H1 (cell line): ENCODE measurements around the gene PACS1. TPM values are rescaled to one million over a fixed set of nuclear protein-coding genes. Genes with fewer than 3 reads are reported as not detected.

Experiments
- CTCF ChIA-PET: fragments of 300-600 bp; sonication (Branson Sonifier 250); formaldehyde crosslinking; loops from one replicate; lab custom pipeline; 2021; ENCODE audit not compliant: partially characterized antibody; lab: Charles Lee
- POLR2A ChIA-PET: fragments of 300-600 bp; sonication (Branson Sonifier 250); formaldehyde crosslinking; loops from one replicate; lab custom pipeline; 2021; ENCODE audit warnings: inconsistent platforms; ENCODE audit not compliant: partially characterized antibody; lab: Charles Lee
- DNase-seq, 2 experiments: peaks; one replicate each; pipeline versions ENCODE4 v3.0.0 to v3.0.0-alpha.2; 2010 to 2022; ENCODE audit warnings: low spot score in 2 of 2, low read depth in 1 of 2, mixed read lengths in 1 of 2
- FAIRE-seq: peaks from 2 replicates; lab custom pipeline; 2011; peaks lifted over from hg19 to GRCh38; lab: Jason Lieb, UNC
- H2AFZ ChIP-seq: 2 replicates; pipeline ENCODE4 v1.8.1; 2012; ENCODE audit warnings: low read length, inconsistent platforms
- H2AK5ac ChIP-seq: 2 replicates; pipeline ENCODE4 v1.6.1; 2013; ENCODE audit warnings: low read depth, low read length
- H2BK120ac ChIP-seq: replicated peaks from 2 replicates; pipeline ENCODE3; 2013; ENCODE audit warnings: low read depth, low read length, inconsistent platforms
- H2BK12ac ChIP-seq: 2 replicates; pipeline ENCODE4 v1.6.1; 2013; ENCODE audit warnings: low read depth, low read length
- H2BK15ac ChIP-seq: 2 replicates; pipeline ENCODE4 v1.6.1; 2013; ENCODE audit warnings: low read length
- H2BK20ac ChIP-seq: 2 replicates; pipeline ENCODE4 v1.6.1; 2013; ENCODE audit warnings: low read length
- H2BK5ac ChIP-seq: 2 replicates; pipeline ENCODE4 v1.6.1; 2013; ENCODE audit warnings: low read depth, low read length
- H3K14ac ChIP-seq: 2 replicates; pipeline ENCODE4 v1.6.1; 2013; ENCODE audit warnings: inconsistent platforms; ENCODE audit not compliant: insufficient read length
- H3K18ac ChIP-seq: 2 replicates; pipeline ENCODE4 v1.6.1; 2013; ENCODE audit warnings: low read length; ENCODE audit errors: extremely low read depth
- H3K23ac ChIP-seq: 2 replicates; pipeline ENCODE4 v1.6.1; 2013; ENCODE audit warnings: inconsistent platforms; ENCODE audit not compliant: insufficient read length
- H3K23me2 ChIP-seq: 2 replicates; pipeline ENCODE4 v1.6.1; 2013; ENCODE audit warnings: low read depth, low read length
- H3K27ac ChIP-seq: 2 replicates; pipeline ENCODE4 v1.6.1; 2011; ENCODE audit warnings: low read depth, low read length, inconsistent platforms
- H3K27me3 ChIP-seq, 4 experiments: replicated peaks in 1 of 4; 1 replicate in 1 of 4; 2 replicates in 3 of 4; pipeline versions ENCODE4 v1.6.1 to v1.8.1; 2011 to 2013; ENCODE audit warnings: low read length in 3 of 4, mild to moderate bottlenecking in 3 of 4, inconsistent platforms in 2 of 4, mixed read lengths in 2 of 4, moderate library complexity in 1 of 4; ENCODE audit not compliant: control insufficient read depth in 3 of 4, insufficient read depth in 3 of 4; ENCODE audit errors: extremely low read depth in 1 of 4
- H3K36me3 ChIP-seq, 4 experiments: 2 replicates each; pipeline versions ENCODE4 v1.6.1 to v1.8.1; 2011 to 2013; ENCODE audit warnings: mild to moderate bottlenecking in 4 of 4, low read length in 3 of 4, moderate library complexity in 2 of 4, control low read depth in 1 of 4, inconsistent platforms in 1 of 4; ENCODE audit not compliant: insufficient read depth in 4 of 4, control insufficient read depth in 2 of 4
- H3K4ac ChIP-seq: replicated peaks from 2 replicates; pipeline ENCODE3; 2013; ENCODE audit warnings: low read length, low read depth, mixed read lengths, inconsistent platforms; ENCODE audit not compliant: insufficient read length
- H3K4me1 ChIP-seq, 4 experiments: replicated peaks in 1 of 4; 1 replicate in 1 of 4; 2 replicates in 3 of 4; pipeline versions ENCODE4 v1.6.1 to v1.8.1; 2011 to 2013; ENCODE audit warnings: low read length in 3 of 4, inconsistent platforms in 2 of 4, mixed read lengths in 1 of 4; ENCODE audit not compliant: insufficient read depth in 4 of 4, control insufficient read depth in 3 of 4
- H3K4me2 ChIP-seq, 2 experiments: 2 replicates each; pipeline versions ENCODE4 v1.6.1 to v1.8.1; 2011 to 2013; ENCODE audit warnings: low read depth in 2 of 2, low read length in 2 of 2, control low read depth in 1 of 2, inconsistent platforms in 1 of 2, mild to moderate bottlenecking in 1 of 2; ENCODE audit not compliant: insufficient read depth in 1 of 2
- H3K4me3 ChIP-seq, 4 experiments: fragments of 200-600, 300-600 bp in 1 of 4; sonication (generic), shearing (Covaris generic), sonication (Bioruptor Twin) in 1 of 4; 2 replicates each; pipeline versions ENCODE4 v1.5.1 to v1.8.1; 2011 to 2016; ENCODE audit warnings: low read length in 4 of 4, low read depth in 3 of 4, control low read depth in 2 of 4, inconsistent platforms in 2 of 4, mild to moderate bottlenecking in 2 of 4, mixed read lengths in 1 of 4, moderate library complexity in 1 of 4; ENCODE audit not compliant: insufficient read depth in 2 of 4; ENCODE audit errors: extremely low read depth in 1 of 4
- H3K56ac ChIP-seq: replicated peaks from 2 replicates; pipeline ENCODE3; 2013; ENCODE audit warnings: low read depth, mild to moderate bottlenecking, mixed read lengths, low read length, inconsistent platforms; ENCODE audit not compliant: insufficient read length
- H3K79me1 ChIP-seq: 2 replicates; pipeline ENCODE4 v1.6.1; 2013; ENCODE audit warnings: low read depth, low read length, control low read depth
- H3K79me2 ChIP-seq, 2 experiments: 2 replicates each; pipeline versions ENCODE4 v1.6.1 to v1.8.1; 2012 to 2013; ENCODE audit warnings: low read length in 2 of 2, mild to moderate bottlenecking in 2 of 2, inconsistent platforms in 1 of 2; ENCODE audit not compliant: insufficient read depth in 2 of 2, control insufficient read depth in 1 of 2
- H3K9ac ChIP-seq, 4 experiments: replicated peaks in 1 of 4; 1 replicate in 1 of 4; 2 replicates in 3 of 4; pipeline versions ENCODE4 v1.6.1 to v1.8.1; 2011 to 2013; ENCODE audit warnings: low read depth in 3 of 4, low read length in 3 of 4, control low read depth in 2 of 4, mild to moderate bottlenecking in 2 of 4, moderate library complexity in 2 of 4, inconsistent platforms in 1 of 4; ENCODE audit errors: extremely low read depth in 1 of 4
- H3K9me3 ChIP-seq, 2 experiments: 2 replicates each; pipeline versions ENCODE4 v1.6.1 to v1.8.1; 2012 to 2013; ENCODE audit warnings: mild to moderate bottlenecking in 2 of 2, moderate library complexity in 2 of 2, control low read depth in 1 of 2, inconsistent platforms in 1 of 2, low read depth in 1 of 2, low read length in 1 of 2, mixed read lengths in 1 of 2; ENCODE audit not compliant: insufficient read depth in 2 of 2
- H4K20me1 ChIP-seq, 2 experiments: replicated peaks in 1 of 2; 2 replicates each; pipeline versions ENCODE3 to v1.8.1; 2011 to 2013; ENCODE audit warnings: inconsistent platforms in 2 of 2, low read length in 2 of 2, mild to moderate bottlenecking in 1 of 2; ENCODE audit not compliant: insufficient read depth in 2 of 2, control insufficient read depth in 1 of 2
- H4K5ac ChIP-seq: 2 replicates; pipeline ENCODE4 v1.6.1; 2013; ENCODE audit warnings: low read length, low read depth, mixed read lengths, inconsistent platforms; ENCODE audit not compliant: insufficient read length
- H4K8ac ChIP-seq: 2 replicates; pipeline ENCODE4 v1.8.0; 2013; ENCODE audit warnings: mild to moderate bottlenecking, moderate library complexity, low read length, inconsistent platforms; ENCODE audit not compliant: insufficient read depth; ENCODE audit errors: extremely low read depth
- H4K91ac ChIP-seq: replicated peaks from 2 replicates; pipeline ENCODE3; 2013; ENCODE audit warnings: low read length, mixed read lengths, inconsistent platforms; ENCODE audit not compliant: insufficient read length
- HDAC2 ChIP-seq, 2 experiments: fragments of 300-600 bp in 1 of 2; sonication (generic) in 1 of 2; IDR thresholded peaks; 2 replicates each; pipeline ENCODE4 v1.6.1; 2011 to 2012; ENCODE audit warnings: low read depth in 2 of 2, low read length in 2 of 2, mild to moderate bottlenecking in 2 of 2, moderate library complexity in 2 of 2, borderline replicate concordance in 1 of 2, inconsistent platforms in 1 of 2
- NANOG ChIP-seq: IDR thresholded peaks from 2 replicates; pipeline ENCODE4 v1.6.1; 2011; ENCODE audit warnings: low read length, low read depth, mild to moderate bottlenecking, inconsistent platforms; ENCODE audit not compliant: insufficient read depth, poor library complexity, severe bottlenecking
- NRF1 ChIP-seq: IDR thresholded peaks from 2 replicates; pipeline ENCODE4 v1.6.1; 2011; ENCODE audit warnings: mild to moderate bottlenecking, low read depth, low read length, improper control_type of control experiment
- POU5F1 ChIP-seq: IDR thresholded peaks from 2 replicates; pipeline ENCODE4 v1.6.1; 2011; ENCODE audit warnings: low read depth, mild to moderate bottlenecking, low read length, moderate library complexity
- RAD21 ChIP-seq, 2 experiments: IDR thresholded peaks in 1 of 2; conservative IDR thresholded peaks in 1 of 2; 2 replicates each; pipeline ENCODE4 v1.6.1; 2011; ENCODE audit warnings: low read depth in 2 of 2, low read length in 2 of 2, improper control_type of control experiment in 1 of 2, inconsistent platforms in 1 of 2, mild to moderate bottlenecking in 1 of 2, moderate library complexity in 1 of 2
- SP2 ChIP-seq: IDR thresholded peaks from 2 replicates; pipeline ENCODE4 v1.6.1; 2012; ENCODE audit warnings: mild to moderate bottlenecking, low read length, inconsistent platforms
- SP4 ChIP-seq: IDR thresholded peaks from 2 replicates; pipeline ENCODE4 v1.6.1; 2012; ENCODE audit warnings: low read length, inconsistent platforms
- TBP ChIP-seq: IDR thresholded peaks from 2 replicates; pipeline ENCODE4 v1.6.1; 2011; ENCODE audit warnings: low read depth, low read length, improper control_type of control experiment
- WGBS, 2 experiments: shearing (Covaris generic) in 1 of 2; methylation state at CpG; one replicate each; pipeline versions ENCODE4 v1.1.6 to v1.1.7; 2013 to 2015; ENCODE audit warnings: low lambda C conversion rate in 2 of 2, mixed read lengths in 2 of 2, inconsistent platforms in 1 of 2, low coverage in 1 of 2, missing lambda C conversion rate in 1 of 2; ENCODE audit not compliant: insufficient replicate concordance in 2 of 2, insufficient coverage in 1 of 2, insufficient read length in 1 of 2; ENCODE audit errors: extremely low coverage in 1 of 2, missing lambda C conversion rate in 1 of 2; 5-methylcytosine and 5-hydroxymethylcytosine counted together
- polyA plus RNA-seq, 7 experiments: library from polyadenylated mRNA; depleted of rRNA in 3 of 7; stranded (reverse) in 5 of 7; unstranded in 2 of 7; fragments of >200 nt in 5 of 7; fragments of 200-250 nt in 2 of 7; gene quantifications; 1 replicate in 5 of 7; 2 replicates in 1 of 7; 4 replicates in 1 of 7; pipeline versions ENCODE4 v1.2.1 to v1.2.3, GENCODE V29; 2011 to 2013; ENCODE audit warnings: missing spikeins in 2 of 7, mixed read lengths in 2 of 7
- total RNA-seq: library from RNA; stranded (reverse); fragmentation: NEBNext Ultra II Directional; extraction: Animal tissue kit (Norgen Biotek cat#: 25700); gene quantifications from 2 replicates; pipeline ENCODE4 v1.2.1, GENCODE V29; 2021

PACS1 gene
- total and polyA plus RNA-seq, 2 of the 8 experiments (the other 6 are each of a cell fraction or from before 2014, with no cell fraction given): 11.5 to 36.0 TPM

DNA sequence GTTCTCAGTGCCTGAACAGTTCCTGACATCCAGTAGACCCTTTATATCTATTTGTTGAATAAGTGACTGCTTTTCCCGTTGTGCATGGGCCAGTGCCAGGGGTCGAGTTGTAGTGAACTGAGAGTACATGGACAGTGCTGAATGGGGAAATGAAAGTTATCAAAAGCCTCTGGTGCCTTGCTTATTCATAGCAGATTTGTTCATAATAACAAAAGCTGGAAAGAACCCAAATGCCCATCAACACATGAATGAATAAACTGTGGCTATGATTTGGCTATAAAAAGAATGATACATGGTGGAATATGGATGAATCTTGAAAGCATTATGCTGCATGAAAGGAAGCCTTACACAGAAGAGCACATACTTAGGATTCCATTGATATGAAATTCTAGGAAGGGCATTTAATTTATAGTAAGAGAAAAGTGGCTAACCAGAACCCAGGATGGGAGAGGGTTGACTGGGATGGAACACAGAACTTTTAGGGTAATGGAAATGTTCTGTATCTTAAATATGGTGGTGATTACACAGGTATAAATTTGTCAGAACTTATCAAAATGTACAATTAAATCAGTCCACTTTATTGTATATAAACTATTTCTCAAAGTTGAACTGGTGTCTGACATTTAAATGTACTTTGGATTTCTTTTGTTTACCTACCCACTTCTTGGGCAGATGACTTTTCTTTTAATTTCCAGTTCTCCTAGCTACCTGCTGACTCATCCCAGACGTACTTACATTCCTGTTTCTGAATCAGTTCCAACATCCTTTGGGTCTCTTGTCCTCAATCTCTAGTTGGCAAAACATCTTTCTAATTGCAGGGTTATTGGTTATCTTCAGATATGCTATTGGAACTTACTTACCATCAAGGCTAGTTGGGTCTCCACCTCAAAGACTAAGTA, 42.8 kb downstream of the PACS1 start:
- Histone ChIP-seq H4K91ac (no peak overlapping the region), H3K27me3 (no peaks in the 10 kb centered on the region), H2BK12ac (no peak overlapping the region; the same call in 1 of the 2 replicates)
- TF ChIP-seq NANOG: no peak
- no peak for TF ChIP-seq NRF1
- no peak for TF ChIP-seq HDAC2 (IDR thresholded peaks at IDR 0.05; ENCODE audit: borderline replicate concordance in 1 of 2, low read depth in 2 of 2, low read length in 2 of 2)
- TF ChIP-seq POU5F1: no peak
- TF ChIP-seq TBP: no peak
- no peak for TF ChIP-seq SP2
- TF ChIP-seq SP4: no peak
- TF ChIP-seq RAD21 (IDR thresholded peaks at IDR 0.05 in 1 of 2, conservative IDR thresholded peaks at IDR 0.05 in 1 of 2; ENCODE audit: low read depth in 2 of 2, low read length in 2 of 2): no peak
- TF ChIP-seq, all 59 proteins: peak for 0
- H3K14ac ChIP-seq: no peak overlapping the region
- no peak overlapping the region for H3K56ac ChIP-seq
- H3K23me2 ChIP-seq: no peaks in the 10 kb centered on the region
- H3K18ac ChIP-seq: no peak overlapping the region
- H2BK20ac ChIP-seq: no peak overlapping the region
- H2AFZ ChIP-seq: no peak overlapping the region
- H4K8ac ChIP-seq: no peak overlapping the region
- 86% methylated on average over 3 of the region's 3 CpGs; no CpG with 5 or more reads in 1 of the 2 experiments for WGBS, 2 experiments
- H3K36me3 ChIP-seq: no peaks in the 10 kb centered on the region
- FAIRE-seq (no peak), DNase-seq (no peak)
- no peak overlapping the region for H3K9ac ChIP-seq
- H3K23ac ChIP-seq: no peak overlapping the region
- H4K5ac ChIP-seq: no peak overlapping the region
- peaks cover 4 to 14% (median 8%) of the 10 kb centered on the region in 4 experiments for H3K4me1 ChIP-seq
- no peaks in the 10 kb centered on the region for H3K79me1 ChIP-seq
- no peak overlapping the region for H3K27ac ChIP-seq
- H2BK15ac ChIP-seq: no peak overlapping the region; the same call in 1 of the 2 replicates
- peak overlapping the region in 1 of 2 experiments; percentile 20; a peak in 1 of 4 replicates for H3K4me2 ChIP-seq
- no peak overlapping the region for H2BK120ac ChIP-seq
- no peaks in the 10 kb centered on the region for H3K79me2 ChIP-seq
- CTCF ChIA-PET: no interaction called here
- peaks cover 0 to 3% of the 10 kb centered on the region in 2 experiments for H4K20me1 ChIP-seq
- H2AK5ac ChIP-seq: no peak overlapping the region
- POLR2A ChIA-PET: interaction anchor here (1.1 kb wide), 1 partner anchor 41 kb away, joined by 3 read pairs; no protein-coding TSS in a partner anchor
- H3K4me3 ChIP-seq: no peak overlapping the region
- H3K9me3 ChIP-seq: no peaks in the 10 kb centered on the region
- no peak overlapping the region for H2BK5ac ChIP-seq
- H3K4ac ChIP-seq: no peak overlapping the region
